Trophoblast cell (in vitro differentiated cells and primary cell): ENCODE measurements around the gene HYOU1.
"Not testable (repeated sequence)": the region's sequence is repeated elsewhere in the genome, so short reads cannot be mapped to it uniquely, and the experiment has no call there.

Experiments used
- DNase-seq, 2 donors: peaks; one replicate each; pipeline ENCODE4 v3.0.0-alpha.2; 2016
- H2AFZ ChIP-seq: 2 replicates; pipeline ENCODE4 v1.6.1; 2013; ENCODE audit warnings: low read length, moderate library complexity, mild to moderate bottlenecking; ENCODE audit not compliant: insufficient read depth, poor library complexity
- H2AK5ac ChIP-seq: 2 replicates; pipeline ENCODE4 v1.6.1; 2013; ENCODE audit warnings: mild to moderate bottlenecking, low read length
- H2BK120ac ChIP-seq: 2 replicates; pipeline ENCODE4 v1.6.1; 2013; ENCODE audit warnings: low read length, mild to moderate bottlenecking, moderate library complexity; ENCODE audit not compliant: insufficient read depth, poor library complexity
- H2BK12ac ChIP-seq: 2 replicates; pipeline ENCODE4 v1.6.1; 2013; ENCODE audit warnings: mild to moderate bottlenecking, low read length, moderate library complexity
- H2BK5ac ChIP-seq: 2 replicates; pipeline ENCODE4 v1.6.1; 2013; ENCODE audit warnings: low read length, low read depth, moderate library complexity, mild to moderate bottlenecking; ENCODE audit not compliant: poor library complexity
- H3K14ac ChIP-seq: 2 replicates; pipeline ENCODE4 v1.6.1; 2013; ENCODE audit warnings: mild to moderate bottlenecking, low read length
- H3K18ac ChIP-seq: 2 replicates; pipeline ENCODE4 v1.6.1; 2013; ENCODE audit warnings: mild to moderate bottlenecking, low read length
- H3K23ac ChIP-seq: 2 replicates; pipeline ENCODE4 v1.6.1; 2013; ENCODE audit warnings: low read length
- H3K27ac ChIP-seq: 2 replicates; pipeline ENCODE4 v1.5.1; 2013; ENCODE audit warnings: low read depth, mild to moderate bottlenecking, inconsistent platforms, low read length, moderate library complexity
- H3K27me3 ChIP-seq: 2 replicates; pipeline ENCODE4 v1.6.1; 2013; ENCODE audit warnings: inconsistent platforms, mild to moderate bottlenecking, low read length, moderate library complexity; ENCODE audit not compliant: insufficient read depth
- H3K36me3 ChIP-seq, 2 experiments: 1 replicate in 1 of 2; 2 replicates in 1 of 2; pipeline ENCODE4 v1.6.1; 2013; ENCODE audit warnings: low read length in 2 of 2, mild to moderate bottlenecking in 2 of 2, moderate library complexity in 1 of 2; ENCODE audit not compliant: insufficient read depth in 2 of 2, control insufficient read depth in 1 of 2
- H3K4ac ChIP-seq: 2 replicates; pipeline ENCODE4 v1.6.1; 2013; ENCODE audit warnings: low read depth, mild to moderate bottlenecking, low read length, moderate library complexity
- H3K4me1 ChIP-seq, 2 experiments: 1 replicate in 1 of 2; 2 replicates in 1 of 2; pipeline ENCODE4 v1.6.1; 2013; ENCODE audit warnings: low read length in 2 of 2, mild to moderate bottlenecking in 2 of 2, moderate library complexity in 1 of 2; ENCODE audit not compliant: insufficient read depth in 2 of 2, control insufficient read depth in 1 of 2
- H3K4me2 ChIP-seq: 2 replicates; pipeline ENCODE4 v1.6.1; 2013; ENCODE audit warnings: inconsistent platforms, mild to moderate bottlenecking, low read length, moderate library complexity
- H3K4me3 ChIP-seq: 2 replicates; pipeline ENCODE4 v1.5.1; 2013; ENCODE audit warnings: mild to moderate bottlenecking, low read depth, low read length, inconsistent platforms
- H3K79me1 ChIP-seq: one replicate; pipeline ENCODE4 v1.6.1; 2013; ENCODE audit warnings: low read length
- H3K79me2 ChIP-seq: 2 replicates; pipeline ENCODE4 v1.6.1; 2013; ENCODE audit warnings: low read length, mild to moderate bottlenecking; ENCODE audit not compliant: control insufficient read depth, insufficient read depth, poor library complexity
- H3K9ac ChIP-seq: 2 replicates; pipeline ENCODE4 v1.6.1; 2013; ENCODE audit warnings: mild to moderate bottlenecking, low read length
- H3K9me3 ChIP-seq: 2 replicates; pipeline ENCODE4 v1.6.1; 2013; ENCODE audit warnings: low read depth, mild to moderate bottlenecking, control low read depth, inconsistent platforms, low read length; ENCODE audit not compliant: insufficient read depth
- H4K12ac ChIP-seq: 2 replicates; pipeline ENCODE4 v1.6.1; 2013; ENCODE audit warnings: low read depth, mild to moderate bottlenecking, low read length, moderate library complexity
- H4K8ac ChIP-seq: 2 replicates; pipeline ENCODE4 v1.6.1; 2013; ENCODE audit warnings: low read depth, mild to moderate bottlenecking, low read length, moderate library complexity
- H4K91ac ChIP-seq: one replicate; pipeline ENCODE4 v1.6.1; 2013; ENCODE audit warnings: low read depth, mild to moderate bottlenecking, low read length, moderate library complexity
- WGBS: extraction: QIAGEN DNeasy Blood & Tissue Kit; methylation state at CpG from one replicate; pipeline ENCODE4 v1.1.7; 2013; ENCODE audit warnings: missing lambda C conversion rate; ENCODE audit not compliant: insufficient read length, insufficient coverage; ENCODE audit errors: extremely low coverage; 5-methylcytosine and 5-hydroxymethylcytosine counted together

Gene HYOU1

GRCh38 chr11:119059128-119059527 lies 2.1 kb upstream of the HYOU1 start:
- not testable (repeated sequence) for H3K9me3 ChIP-seq, H3K4me2 ChIP-seq, H2AFZ ChIP-seq, H3K27ac ChIP-seq, DNase-seq, H2BK5ac ChIP-seq, H3K9ac ChIP-seq, H4K8ac ChIP-seq, H2AK5ac ChIP-seq, H3K79me1 ChIP-seq, H3K18ac ChIP-seq, H2BK12ac ChIP-seq, H3K27me3 ChIP-seq, H4K12ac ChIP-seq, H3K4me3 ChIP-seq, H4K91ac ChIP-seq, H3K79me2 ChIP-seq, H3K23ac ChIP-seq, H3K4me1 ChIP-seq, H3K4ac ChIP-seq, H3K14ac ChIP-seq, H2BK120ac ChIP-seq
- WGBS, result no CpG with 5 or more reads among the region's 35 CpGs
- H3K36me3 ChIP-seq, result peaks cover 15% of the 10 kb centered on the region in 2 experiments

- no CpG with 5 or more reads among the region's 48 CpGs for WGBS
- peak overlapping the region; percentile 93 for H2BK120ac ChIP-seq
- H4K12ac ChIP-seq, result peak overlapping the region; percentile 86
- peak overlapping the region; percentile 88 for H4K8ac ChIP-seq
- H4K91ac ChIP-seq, result peak overlapping the region; percentile 87
- peak overlapping the region; percentile 60 for H3K4ac ChIP-seq
- H3K79me1 ChIP-seq, result peaks cover 8% of the 10 kb centered on the region
- peak overlapping the region; percentile 97 for H3K18ac ChIP-seq
- H3K27ac ChIP-seq, result peak overlapping the region; percentile 77
- H3K4me1 ChIP-seq, result peaks cover 9 to 10% of the 10 kb centered on the region in 2 experiments
- H3K9me3 ChIP-seq, result peaks cover 1% of the 10 kb centered on the region
- peak overlapping the region; percentile 69 for H3K4me2 ChIP-seq
- peak overlapping the region; percentile 78 for H2BK5ac ChIP-seq
- H3K23ac ChIP-seq, result no peak overlapping the region
- H3K14ac ChIP-seq, result peak overlapping the region; percentile 90
- H3K9ac ChIP-seq, result peak overlapping the region; percentile 71
- H2AK5ac ChIP-seq, result peak overlapping the region; percentile 42
- H2BK12ac ChIP-seq, result no peak overlapping the region
- peak overlapping the region; percentile 89 for H2AFZ ChIP-seq
- no peaks in the 10 kb centered on the region for H3K27me3 ChIP-seq
- H3K36me3 ChIP-seq, result peaks cover 32 to 39% of the 10 kb centered on the region in 2 experiments
- peak overlapping the region; percentile 82 for H3K4me3 ChIP-seq
- no peak for DNase-seq
- H3K79me2 ChIP-seq, result peaks cover 8% of the 10 kb centered on the region
Observed at GRCh38 chr11:119056421-119056999, 495 bp downstream of the HYOU1 start.

- H3K4ac ChIP-seq, result peak overlapping the region; percentile 60
- H3K4me3 ChIP-seq, result no peak overlapping the region
- no peak overlapping the region for H2AK5ac ChIP-seq
- no peak overlapping the region for H4K91ac ChIP-seq
- no peak overlapping the region for H2BK5ac ChIP-seq
- peaks cover 2% of the 10 kb centered on the region for H3K9me3 ChIP-seq
- peak overlapping the region; percentile 71 for H3K9ac ChIP-seq
- H2BK12ac ChIP-seq, result no peak overlapping the region
- H3K23ac ChIP-seq, result no peak overlapping the region
- H3K27me3 ChIP-seq, result no peaks in the 10 kb centered on the region
- no peak overlapping the region for H4K12ac ChIP-seq
- H3K18ac ChIP-seq, result no peak overlapping the region
- peaks cover 9 to 10% of the 10 kb centered on the region in 2 experiments for H3K4me1 ChIP-seq
- H3K79me2 ChIP-seq, result peaks cover 8% of the 10 kb centered on the region
- no peak overlapping the region for H4K8ac ChIP-seq
- DNase-seq, result no peak
- H3K4me2 ChIP-seq, result peak overlapping the region; percentile 69
- H3K36me3 ChIP-seq, result peaks cover 38 to 46% of the 10 kb centered on the region in 2 experiments
- H3K79me1 ChIP-seq, result peaks cover 8% of the 10 kb centered on the region
- no peak overlapping the region for H3K14ac ChIP-seq
- H2BK120ac ChIP-seq, result no peak overlapping the region
- H2AFZ ChIP-seq, result no peak overlapping the region
- H3K27ac ChIP-seq, result no peak overlapping the region
- no CpG with 5 or more reads among the region's 6 CpGs for WGBS
Observed at GRCh38 chr11:119055901-119056300, 1.1 kb downstream of the HYOU1 start.

GRCh38 chr11:119054418-119054817 lies 2.6 kb downstream of the HYOU1 start:
- H3K27ac ChIP-seq, result no peak overlapping the region
- WGBS, result no CpG with 5 or more reads among the region's 10 CpGs
- peaks cover 9 to 10% of the 10 kb centered on the region in 2 experiments for H3K4me1 ChIP-seq
- H2AK5ac ChIP-seq, result no peak overlapping the region
- H3K23ac ChIP-seq, result no peak overlapping the region
- H3K14ac ChIP-seq, result no peak overlapping the region
- H2AFZ ChIP-seq, result no peak overlapping the region
- no peak overlapping the region for H2BK12ac ChIP-seq
- no peak overlapping the region for H2BK5ac ChIP-seq
- no peak overlapping the region for H4K91ac ChIP-seq
- H3K18ac ChIP-seq, result no peak overlapping the region
- no peaks in the 10 kb centered on the region for H3K27me3 ChIP-seq
- no peak overlapping the region for H3K4ac ChIP-seq
- no peak overlapping the region for H4K12ac ChIP-seq
- no peak for DNase-seq
- H2BK120ac ChIP-seq, result no peak overlapping the region
- peaks cover 8% of the 10 kb centered on the region for H3K79me1 ChIP-seq
- no peak overlapping the region for H3K4me3 ChIP-seq
- H3K9me3 ChIP-seq, result peaks cover 2% of the 10 kb centered on the region
- no peak overlapping the region for H3K9ac ChIP-seq
- peaks cover 47 to 54% of the 10 kb centered on the region in 2 experiments for H3K36me3 ChIP-seq
- H3K79me2 ChIP-seq, result peaks cover 8% of the 10 kb centered on the region
- H4K8ac ChIP-seq, result no peak overlapping the region
- H3K4me2 ChIP-seq, result no peak overlapping the region
